Transverse colon (tissue), 3 donors: ENCODE data around the gene APOL1.

ENCODE experiments used
- POLR2A ChIP-seq: fragments of 450-650 bp; IDR thresholded peaks from one replicate; pipeline ENCODE4 v1.6.1; 2016; ENCODE audit warnings: antibody characterized with exemption, mild to moderate bottlenecking, moderate library complexity
- TF ChIP-seq, protein P1 (sequence below), 5 experiments: fragments of 200-600 bp in 3 of 5; fragments of 450-650 bp in 2 of 5; sonication (generic) in 3 of 5; IDR thresholded peaks; 1 replicate in 2 of 5; 2 replicates in 3 of 5; pipeline ENCODE4 v1.5.1; 2016 to 2017; ENCODE audit warnings: antibody characterized with exemption in 5 of 5, inconsistent platforms in 3 of 5, mild to moderate bottlenecking in 2 of 5, moderate library complexity in 1 of 5

DNA sequence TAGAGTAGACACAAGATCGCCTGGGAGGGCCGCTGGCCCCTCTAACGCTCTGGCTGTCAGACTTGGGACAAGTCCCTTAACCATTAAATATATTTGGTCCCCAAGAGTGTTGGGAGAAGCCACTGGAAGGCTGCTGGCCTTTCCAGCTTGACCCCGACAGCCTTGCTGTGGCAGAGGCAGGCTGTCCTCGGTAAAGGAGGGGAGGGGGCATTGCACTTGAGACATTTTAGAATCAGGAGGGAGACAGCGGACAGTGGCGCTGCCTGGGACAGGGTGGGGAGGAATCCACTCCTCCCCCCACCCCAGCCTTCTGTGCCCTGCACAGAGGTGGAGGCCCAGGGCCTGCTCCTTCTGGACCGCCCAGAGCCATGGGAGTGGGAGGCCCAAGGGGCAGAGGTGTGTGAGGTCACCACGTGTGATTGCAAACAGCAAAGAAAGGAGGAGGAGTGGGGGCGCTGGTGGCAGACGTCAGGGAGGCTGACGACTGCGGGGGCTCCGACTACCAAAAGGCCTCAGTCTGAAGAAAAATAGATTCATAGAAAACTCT lies 28.9 kb downstream of the APOL1 start:
- TF ChIP-seq, protein P1, sequence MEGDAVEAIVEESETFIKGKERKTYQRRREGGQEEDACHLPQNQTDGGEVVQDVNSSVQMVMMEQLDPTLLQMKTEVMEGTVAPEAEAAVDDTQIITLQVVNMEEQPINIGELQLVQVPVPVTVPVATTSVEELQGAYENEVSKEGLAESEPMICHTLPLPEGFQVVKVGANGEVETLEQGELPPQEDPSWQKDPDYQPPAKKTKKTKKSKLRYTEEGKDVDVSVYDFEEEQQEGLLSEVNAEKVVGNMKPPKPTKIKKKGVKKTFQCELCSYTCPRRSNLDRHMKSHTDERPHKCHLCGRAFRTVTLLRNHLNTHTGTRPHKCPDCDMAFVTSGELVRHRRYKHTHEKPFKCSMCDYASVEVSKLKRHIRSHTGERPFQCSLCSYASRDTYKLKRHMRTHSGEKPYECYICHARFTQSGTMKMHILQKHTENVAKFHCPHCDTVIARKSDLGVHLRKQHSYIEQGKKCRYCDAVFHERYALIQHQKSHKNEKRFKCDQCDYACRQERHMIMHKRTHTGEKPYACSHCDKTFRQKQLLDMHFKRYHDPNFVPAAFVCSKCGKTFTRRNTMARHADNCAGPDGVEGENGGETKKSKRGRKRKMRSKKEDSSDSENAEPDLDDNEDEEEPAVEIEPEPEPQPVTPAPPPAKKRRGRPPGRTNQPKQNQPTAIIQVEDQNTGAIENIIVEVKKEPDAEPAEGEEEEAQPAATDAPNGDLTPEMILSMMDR (IDR thresholded peaks at IDR 0.05): no peak
- TF ChIP-seq POLR2A: no peak
